Measurements from ENCODE around the gene PRX.
"Not testable (repeated sequence)": the region's sequence is repeated elsewhere in the genome, so short reads cannot be mapped to it uniquely, and the experiment has no call there.

The PRX gene

GRCh38 chr19:40370997-40371801 lies 42.0 kb downstream of the PRX start:
- H2AFZ ChIP-seq (ENCODE audit: low read depth), result no peak overlapping the region
- no peak overlapping the region for H3K4me3 ChIP-seq (IDR thresholded peaks at IDR 0.05; ENCODE audit: insufficient read depth, low read depth, low read length)
- H3K79me2 ChIP-seq (ENCODE audit: insufficient read depth, low read depth), result no peaks in the 10 kb centered on the region
- H3K4me1 ChIP-seq (ENCODE audit: low read depth, poor library complexity, severe bottlenecking), result no peaks in the 10 kb centered on the region
- H3K9ac ChIP-seq, result no peak overlapping the region
- TF ChIP-seq CTCF (conservative IDR thresholded peaks at IDR 0.05; ENCODE audit: low read depth, low read length), result no peak
- no peaks in the 10 kb centered on the region for H3K36me3 ChIP-seq (ENCODE audit: insufficient read depth)
- H3K27ac ChIP-seq, result no peak overlapping the region
- no peaks in the 10 kb centered on the region for H3K27me3 ChIP-seq (ENCODE audit: insufficient read depth, low read depth)
- no peak overlapping the region for H3K4me2 ChIP-seq
- H4K20me1 ChIP-seq (ENCODE audit: insufficient read depth), result no peaks in the 10 kb centered on the region

GRCh38 chr19:40370253-40370652 lies 42.9 kb downstream of the PRX start:
- H3K4me3 ChIP-seq (IDR thresholded peaks at IDR 0.05; ENCODE audit: insufficient read depth, low read depth, low read length); H3K36me3 ChIP-seq (ENCODE audit: insufficient read depth); H3K79me2 ChIP-seq (ENCODE audit: insufficient read depth, low read depth); H3K4me2 ChIP-seq; H3K27ac ChIP-seq; H3K9ac ChIP-seq; H3K4me1 ChIP-seq (ENCODE audit: low read depth, poor library complexity, severe bottlenecking); H4K20me1 ChIP-seq (ENCODE audit: insufficient read depth); H2AFZ ChIP-seq (ENCODE audit: low read depth); H3K27me3 ChIP-seq (ENCODE audit: insufficient read depth, low read depth): not testable (repeated sequence)

- Histone ChIP-seq H3K4me1 (ENCODE audit: low read depth, poor library complexity, severe bottlenecking) (no peaks in the 10 kb centered on the region), H3K27me3 (ENCODE audit: insufficient read depth, low read depth) (no peaks in the 10 kb centered on the region), H2AFZ (ENCODE audit: low read depth) (no peak overlapping the region), H4K20me1 (ENCODE audit: insufficient read depth) (no peaks in the 10 kb centered on the region), H3K9ac (no peak overlapping the region), H3K79me2 (ENCODE audit: insufficient read depth, low read depth) (no peaks in the 10 kb centered on the region), H3K27ac (no peak overlapping the region), H3K4me2 (no peak overlapping the region), H3K36me3 (ENCODE audit: insufficient read depth) (no peaks in the 10 kb centered on the region), H3K4me3 (IDR thresholded peaks at IDR 0.05; ENCODE audit: insufficient read depth, low read depth, low read length) (no peak overlapping the region)
- TF ChIP-seq CTCF (conservative IDR thresholded peaks at IDR 0.05; ENCODE audit: low read depth, low read length), result no peak
Measured at GRCh38 chr19:40369797-40370196, 43.4 kb downstream of the PRX start.

- Histone ChIP-seq H3K4me3 (IDR thresholded peaks at IDR 0.05; ENCODE audit: insufficient read depth, low read depth, low read length) (no peak overlapping the region), H4K20me1 (ENCODE audit: insufficient read depth) (no peaks in the 10 kb centered on the region), H3K27me3 (ENCODE audit: insufficient read depth, low read depth) (no peaks in the 10 kb centered on the region), H3K27ac (no peak overlapping the region), H3K9ac (no peak overlapping the region), H3K36me3 (ENCODE audit: insufficient read depth) (no peaks in the 10 kb centered on the region), H3K4me1 (ENCODE audit: low read depth, poor library complexity, severe bottlenecking) (peaks cover 6% of the 10 kb centered on the region), H3K79me2 (ENCODE audit: insufficient read depth, low read depth) (no peaks in the 10 kb centered on the region), H2AFZ (ENCODE audit: low read depth) (no peak overlapping the region), H3K4me2 (no peak overlapping the region)
- no peak for TF ChIP-seq CTCF (conservative IDR thresholded peaks at IDR 0.05; ENCODE audit: low read depth, low read length)
Measured at GRCh38 chr19:40367577-40368434, 45.4 kb downstream of the PRX start.
